GM19025 (cell line): ENCODE data around the gene C16orf46.
"Not testable (repeated sequence)": the region's sequence is repeated elsewhere in the genome, so short reads cannot be mapped to it uniquely, and the experiment has no call there.

ENCODE experiments used
- ATAC-seq: cut with Tn5 transposase; IDR thresholded peaks from one replicate; pipeline ENCODE4 v1.9.1; 2021; ENCODE audit warnings: mild to moderate bottlenecking, low read depth, moderate library complexity; ENCODE audit not compliant: unreplicated experiment

Gene C16orf46, protein sequence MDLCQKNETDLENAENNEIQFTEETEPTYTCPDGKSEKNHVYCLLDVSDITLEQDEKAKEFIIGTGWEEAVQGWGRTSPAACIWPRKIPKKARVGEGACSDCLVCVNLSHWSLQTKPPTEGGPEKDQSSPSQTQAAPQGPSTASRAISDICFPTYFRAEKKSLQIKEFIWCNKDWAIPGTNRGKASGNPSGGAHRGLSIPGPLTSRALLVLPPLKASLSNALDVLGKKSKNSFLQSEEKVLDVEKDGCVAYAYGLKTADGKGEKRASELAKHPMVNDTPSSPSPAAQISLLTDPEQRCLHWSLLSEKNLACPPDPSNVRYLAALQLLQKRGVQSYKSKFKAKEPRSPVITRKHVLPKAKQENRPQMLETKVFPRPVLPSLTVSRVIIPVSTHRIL

DNA sequence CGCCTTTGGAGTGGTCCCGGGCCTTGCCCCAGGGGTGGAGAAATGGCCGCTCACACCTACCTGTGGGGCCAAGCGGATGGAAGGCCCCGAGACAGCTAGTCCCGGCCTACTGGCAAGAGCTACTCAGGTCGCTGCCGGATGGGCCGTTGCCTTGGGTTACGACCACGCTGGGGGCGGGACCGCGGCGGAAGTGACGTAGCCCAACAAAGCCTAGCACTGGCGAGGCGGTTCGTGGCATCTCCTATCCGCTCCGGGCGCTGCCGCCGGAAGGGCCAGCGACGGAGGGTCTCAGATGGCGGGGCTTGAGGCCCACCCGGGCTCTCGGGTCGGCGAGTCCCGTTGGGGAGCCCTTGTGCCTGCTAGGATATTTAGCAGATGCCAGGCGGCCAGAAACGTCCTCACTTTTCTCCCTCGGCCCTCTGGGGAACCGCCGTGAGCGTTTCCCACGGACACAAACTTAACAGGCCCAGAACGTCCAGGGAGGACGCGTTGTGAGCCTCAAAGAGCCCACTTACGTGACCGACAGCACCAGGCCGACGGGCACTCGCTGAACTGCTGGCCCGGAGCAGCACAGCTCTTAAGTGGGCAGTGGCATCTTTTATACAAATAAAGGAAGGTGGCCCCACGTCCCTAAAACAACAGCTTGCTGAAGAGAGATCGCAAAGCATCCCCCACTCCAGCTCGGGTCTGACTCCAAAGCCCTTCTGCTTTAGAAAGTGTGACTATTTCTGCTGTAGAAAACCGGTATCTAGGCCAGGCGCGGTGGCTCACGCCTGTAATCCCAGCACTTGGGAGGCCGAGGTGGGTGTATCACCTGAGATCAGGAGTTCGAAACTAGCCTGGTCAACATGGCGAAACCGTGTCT is at the start of gene C16orf46:
TSS of gene C16orf46 (minus strand) at position 163 of the 865 bp plus-strand sequence. CDS start 13,283 bp downstream, outside the sequence.
- peak; percentile 97 for ATAC-seq

DNA sequence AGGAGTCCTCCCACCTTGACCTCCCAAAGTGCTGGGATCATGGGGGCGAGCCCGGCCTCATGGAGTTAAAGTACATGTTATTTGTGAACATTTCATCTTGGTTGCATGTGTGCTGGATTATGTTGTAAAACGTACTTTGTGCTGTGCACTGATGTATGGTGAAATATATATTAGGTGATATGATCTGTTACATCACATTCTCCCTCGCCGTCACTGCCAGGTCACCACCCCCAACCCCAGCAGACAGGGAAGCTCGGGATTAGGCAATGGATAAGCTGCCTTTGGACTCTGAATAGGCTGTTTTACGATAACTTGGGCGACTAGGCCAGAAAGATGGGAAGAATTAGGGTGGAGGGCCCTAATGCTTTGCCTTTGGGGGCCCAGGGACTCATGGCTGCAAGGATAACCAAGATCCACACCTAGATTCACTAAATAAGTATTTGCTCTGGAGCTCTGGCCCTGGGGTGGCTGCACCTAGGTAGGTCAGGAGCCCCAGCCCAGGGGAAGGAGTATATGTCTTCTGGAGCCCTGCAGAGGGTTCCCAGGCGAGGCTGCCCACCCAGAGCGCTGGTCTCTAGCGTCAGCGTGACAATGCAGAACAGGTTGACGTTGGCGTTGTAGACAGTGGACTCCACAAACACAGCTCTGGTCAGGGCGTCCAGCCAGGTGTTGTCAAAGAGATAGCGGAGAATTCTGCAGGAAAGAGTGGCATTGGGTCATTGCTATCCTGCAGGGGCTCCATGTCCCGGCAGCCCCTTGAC is 46.2 kb upstream of the C16orf46 start:
- no peak for ATAC-seq

DNA sequence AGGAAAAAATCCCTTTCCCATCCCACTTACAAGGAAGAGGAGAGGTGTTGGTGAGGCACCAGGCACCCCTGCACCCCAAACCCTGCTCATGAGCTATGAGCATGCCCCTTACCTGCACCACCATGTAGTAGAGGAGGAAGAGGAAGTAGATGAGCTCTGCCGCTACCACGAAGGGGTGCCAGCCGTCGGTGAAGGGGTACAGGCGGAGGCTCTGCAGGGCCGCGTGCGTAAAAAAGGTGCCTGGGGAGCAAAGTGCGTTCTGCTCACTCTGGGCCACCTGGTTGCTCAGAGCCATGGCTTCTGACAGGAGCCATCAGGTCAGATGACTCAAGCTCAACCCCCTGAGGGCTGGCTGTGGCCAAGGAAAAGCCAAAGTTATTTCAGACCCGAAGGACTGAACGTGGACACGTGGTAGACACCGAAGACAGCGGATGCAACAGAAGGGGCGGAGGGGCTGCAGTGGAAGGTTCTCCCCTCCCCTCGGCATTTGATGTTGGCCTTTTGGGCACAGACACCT is 44.5 kb upstream of the C16orf46 start:
- ATAC-seq = no peak

DNA sequence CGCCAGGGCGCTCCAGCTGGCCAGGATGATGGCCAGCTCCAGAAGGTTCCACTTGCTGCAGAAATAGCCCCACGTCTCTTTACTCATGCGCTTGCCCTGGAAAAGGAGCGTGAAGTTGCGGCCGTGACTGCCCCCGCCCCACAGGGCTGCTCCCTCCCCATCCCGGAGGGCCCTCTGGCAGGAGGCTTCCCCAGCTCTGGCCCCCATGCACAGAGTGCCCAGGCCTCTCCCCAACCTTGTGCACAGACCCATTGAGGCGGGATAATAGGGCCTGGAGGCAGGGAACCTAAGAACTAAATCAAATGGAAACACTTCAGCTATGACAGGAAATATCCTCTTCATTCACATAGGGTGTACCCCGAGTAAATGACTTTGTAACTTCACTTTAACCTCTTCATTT is 40.4 kb upstream of the C16orf46 start:
- ATAC-seq = no peak

DNA sequence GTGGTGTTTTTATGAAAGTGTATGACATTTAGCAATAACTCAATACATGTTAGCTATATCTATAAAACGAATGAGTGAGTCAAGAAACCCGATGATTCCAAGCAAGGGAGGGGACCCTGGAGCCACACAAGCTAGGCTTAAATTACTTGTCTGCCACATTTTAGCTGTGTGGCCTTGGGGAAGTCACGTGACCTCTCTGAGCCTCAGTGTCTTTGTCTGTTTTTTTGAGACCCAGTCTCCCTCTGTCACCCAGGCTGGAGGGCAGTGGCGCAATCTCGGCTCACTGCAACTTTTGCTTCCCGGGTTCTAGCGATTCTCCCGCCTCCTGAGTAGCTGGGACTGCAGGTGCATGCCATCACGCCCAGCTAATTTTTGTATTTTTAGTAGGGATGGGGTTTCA is 39.2 kb upstream of the C16orf46 start:
- ATAC-seq = no peak

DNA sequence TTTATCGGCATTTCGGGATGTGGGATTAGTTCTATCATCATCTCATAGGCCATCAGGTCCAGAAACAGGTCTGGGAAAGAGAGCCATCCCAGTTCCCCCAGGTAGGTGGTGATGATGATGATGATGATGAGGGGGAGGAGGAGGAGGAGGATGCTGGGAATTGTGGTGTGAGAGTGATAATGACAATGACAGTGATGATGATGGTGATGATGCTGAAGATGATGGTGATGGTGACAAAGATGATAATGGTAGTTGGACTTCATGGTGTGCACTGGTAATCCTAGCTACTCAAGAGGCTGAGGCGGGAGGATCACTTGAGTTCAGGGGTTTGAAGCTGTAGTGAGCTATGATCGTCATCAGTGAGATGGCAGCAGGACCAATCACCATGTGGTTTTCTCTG is 35.4 kb upstream of the C16orf46 start:
- no peak for ATAC-seq

DNA sequence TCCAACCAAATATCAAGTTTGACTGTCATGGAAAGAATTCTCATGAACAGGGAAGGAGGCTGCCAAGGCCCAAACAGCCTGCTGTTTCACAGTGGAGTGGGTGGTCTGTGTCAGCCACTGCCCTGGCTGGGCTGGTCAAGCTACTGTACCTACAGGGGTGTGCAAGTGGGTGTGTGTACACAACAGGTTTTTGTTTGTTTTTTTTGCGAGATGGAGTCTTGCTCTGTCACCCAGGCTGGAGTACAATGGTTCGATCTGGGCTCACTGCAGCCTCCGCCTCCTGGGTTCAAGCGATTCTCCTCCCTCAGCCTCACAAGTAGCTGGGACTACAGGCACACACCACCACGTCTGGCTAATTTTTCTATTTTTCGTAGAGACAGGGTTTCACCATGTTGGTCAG is 32.2 kb upstream of the C16orf46 start:
- ATAC-seq = not testable (repeated sequence)

DNA sequence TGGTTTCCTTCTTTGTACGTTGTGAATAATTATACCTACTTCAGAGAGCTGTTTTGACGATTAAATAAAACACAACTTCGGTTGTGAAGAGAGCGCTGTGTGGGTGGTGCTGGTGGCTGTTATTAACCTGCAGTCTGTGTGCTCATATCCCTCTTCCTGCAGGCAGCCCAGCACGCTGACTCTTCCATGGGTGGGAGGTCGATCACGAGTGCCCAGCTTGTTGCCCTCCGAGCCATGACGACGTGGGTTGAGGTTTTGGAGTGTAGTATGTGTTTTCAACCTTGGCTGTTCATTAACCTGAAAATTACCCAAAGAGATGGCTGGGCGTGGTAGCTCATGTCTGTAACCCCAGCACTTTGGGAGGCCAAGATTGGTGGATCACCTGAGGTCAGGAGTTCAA is 30.5 kb upstream of the C16orf46 start:
- ATAC-seq = no peak

DNA sequence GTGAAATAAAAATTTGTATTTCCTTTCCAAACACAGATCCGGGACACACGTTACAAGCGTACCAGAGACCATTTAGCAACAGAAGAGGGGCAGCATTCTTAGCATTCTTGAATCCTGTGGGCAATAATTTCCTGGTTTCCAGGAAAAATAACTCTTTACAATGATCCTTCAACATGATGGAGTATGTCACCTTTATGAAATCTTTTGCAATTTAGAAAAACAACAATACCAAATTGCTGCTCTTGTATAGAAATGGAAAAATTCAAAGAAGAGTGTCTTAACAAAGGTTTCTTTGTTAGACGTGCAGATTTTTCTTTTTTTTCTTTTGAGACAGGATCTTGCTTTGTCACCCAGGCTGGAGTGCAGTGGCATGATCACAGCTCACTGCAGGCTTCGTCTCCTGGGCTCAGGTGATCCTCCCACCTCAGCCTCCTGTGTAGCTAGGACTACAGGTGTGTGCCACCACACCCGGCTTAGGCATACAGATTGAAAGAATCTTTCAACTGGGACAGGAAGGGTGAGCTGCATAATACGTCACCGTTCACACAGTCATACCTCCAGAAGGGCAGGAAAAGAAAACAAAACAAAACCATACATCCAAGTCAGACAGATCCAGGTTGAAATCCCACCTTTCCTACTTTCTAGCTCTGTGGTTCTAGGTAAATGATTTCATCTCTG is 29.9 kb upstream of the C16orf46 start:
- no peak for ATAC-seq

DNA sequence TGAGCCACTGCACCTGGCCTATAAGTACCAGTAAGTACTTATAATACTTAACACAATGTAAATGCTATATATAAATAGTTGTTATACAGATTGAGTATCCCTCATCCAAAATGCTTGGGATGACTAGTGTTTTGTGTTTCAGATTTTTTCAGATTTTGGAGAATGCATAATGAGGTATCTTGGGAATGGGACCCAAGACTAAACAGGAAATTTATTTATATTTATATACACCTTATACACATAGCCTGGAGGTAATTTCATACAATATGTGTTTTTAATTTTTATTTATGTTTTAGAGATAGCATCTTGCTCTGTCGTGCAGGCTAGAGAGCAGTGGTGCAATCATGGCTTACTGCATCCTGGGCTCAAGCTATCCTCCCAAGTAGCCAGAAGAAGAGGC is 28.9 kb upstream of the C16orf46 start:
- no peak for ATAC-seq

DNA sequence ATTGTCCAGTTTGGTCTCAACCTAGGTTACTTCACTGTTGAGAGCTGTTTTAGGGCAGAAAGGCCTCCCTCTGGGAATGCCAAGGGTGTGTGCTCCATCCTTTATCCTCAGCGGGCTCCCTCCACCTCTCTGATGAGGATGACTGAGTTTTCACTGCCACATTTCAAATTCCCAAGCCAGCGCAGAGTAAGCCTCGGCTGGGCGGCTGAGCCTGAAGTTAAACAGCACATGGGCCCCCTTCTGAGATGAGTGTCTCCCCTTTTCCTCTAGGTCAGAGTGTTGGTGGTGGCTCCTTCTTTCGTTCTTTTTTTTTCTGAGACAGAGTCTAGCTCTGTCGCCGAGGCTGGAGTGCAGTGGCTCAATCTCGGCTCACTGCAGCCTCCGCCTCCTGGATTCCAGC is 24.7 kb upstream of the C16orf46 start:
- no peak for ATAC-seq

DNA sequence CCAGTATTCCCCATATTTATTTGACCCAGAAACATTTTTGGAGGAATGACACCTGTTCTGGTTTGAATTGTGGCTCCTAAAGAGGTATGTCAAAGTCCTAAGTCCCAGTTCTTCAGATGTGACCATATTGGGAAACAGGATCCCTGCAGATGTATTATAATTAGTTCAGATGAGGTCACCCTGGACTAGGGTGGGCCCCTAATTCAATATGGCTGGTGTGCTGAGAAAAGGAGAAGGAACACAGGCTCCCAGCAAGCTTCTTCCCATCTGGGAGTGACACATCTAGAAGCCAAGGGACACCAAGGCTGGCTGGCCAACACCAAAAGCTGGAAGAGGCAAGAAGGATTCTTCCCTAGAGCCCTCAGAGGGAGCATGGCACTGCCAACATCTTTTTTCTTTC is 22.9 kb upstream of the C16orf46 start:
- no peak for ATAC-seq

DNA sequence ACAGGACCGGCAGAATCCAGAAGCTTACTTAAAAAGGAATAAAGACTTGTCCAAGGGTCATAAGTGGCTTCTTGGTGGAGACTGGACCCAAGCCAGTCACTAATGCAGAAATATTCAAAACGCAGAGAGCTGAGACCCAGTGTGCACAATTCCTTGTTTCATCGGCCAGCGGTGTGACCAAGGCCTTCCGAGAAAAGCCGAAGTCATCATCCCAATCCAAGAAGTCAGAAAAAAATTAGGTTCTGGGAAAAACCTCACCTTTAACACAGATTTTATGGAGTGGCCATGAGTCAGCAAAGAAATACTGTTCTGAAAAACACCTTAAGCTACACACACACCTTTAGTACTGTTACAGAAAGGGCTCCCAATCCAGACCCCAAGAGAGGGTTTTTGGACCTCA is 20.2 kb upstream of the C16orf46 start:
- ATAC-seq = no peak

DNA sequence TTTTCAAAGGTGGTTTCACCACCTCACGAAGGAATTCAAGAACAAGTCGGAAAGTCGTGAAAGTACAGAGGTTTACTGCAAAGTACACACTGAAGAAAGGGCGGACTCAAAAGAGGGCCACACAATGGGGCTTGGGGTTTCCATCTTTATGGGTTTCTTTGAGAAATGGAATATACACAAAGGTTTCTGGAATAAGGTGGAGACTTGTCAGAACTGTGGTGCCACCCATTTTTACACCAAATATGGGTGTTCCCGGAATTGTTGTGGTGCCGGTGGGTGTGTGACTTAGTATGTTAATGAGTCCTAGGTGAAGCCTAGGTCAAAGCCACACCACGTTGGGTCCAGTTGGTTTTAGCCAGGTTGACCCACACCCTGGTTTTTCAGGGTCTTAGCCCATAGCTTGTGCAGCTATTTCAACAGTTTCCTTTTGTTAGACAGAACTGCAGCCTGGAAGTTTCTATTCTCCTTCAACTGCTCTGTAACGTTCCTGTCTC is 19.7 kb upstream of the C16orf46 start:
- ATAC-seq = no peak

DNA sequence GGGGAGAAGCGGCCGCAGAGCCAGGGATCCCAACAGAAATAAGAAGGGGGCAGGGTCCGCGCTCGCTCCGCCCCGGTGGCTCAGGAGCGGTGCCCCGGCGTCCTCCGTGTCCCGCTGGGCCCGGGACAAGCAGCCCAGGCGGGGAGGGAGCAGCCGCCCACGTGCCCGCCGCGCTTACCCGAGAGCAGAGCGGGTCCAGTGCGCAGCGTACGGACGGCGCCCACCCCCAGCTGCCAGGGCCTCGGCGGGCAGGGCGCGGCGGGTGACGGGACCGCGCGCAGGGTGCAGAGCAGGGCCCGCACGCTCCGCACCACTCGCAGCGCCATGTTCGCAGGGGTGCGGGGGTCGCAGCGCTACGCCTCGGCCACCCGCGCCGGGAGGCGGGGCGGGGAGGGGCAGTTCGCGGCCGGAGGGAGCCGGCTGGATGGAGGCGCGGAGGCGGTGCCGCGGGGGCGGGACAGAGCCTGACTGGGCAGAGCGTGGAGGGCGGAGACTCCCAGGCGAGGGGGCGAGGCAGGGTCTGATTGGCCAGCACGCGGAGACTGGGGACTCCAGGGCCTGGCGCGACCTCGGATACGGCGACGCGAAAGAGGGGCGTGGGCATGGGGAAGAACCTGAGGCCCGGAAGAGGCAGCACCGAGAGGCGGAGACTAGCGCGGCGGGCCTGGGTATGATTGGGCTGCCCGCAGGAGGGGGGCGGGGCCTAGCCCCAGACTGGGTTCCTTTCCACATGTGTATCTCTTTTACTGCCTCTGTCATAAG is 19.1 kb upstream of the C16orf46 start, which contains the start of gene GCSH:
TSS of gene GCSH (minus strand) at position 443 of the 762 bp plus-strand sequence. CDS start at position 326, 117 bp downstream.
- ATAC-seq = peak; percentile 99

DNA sequence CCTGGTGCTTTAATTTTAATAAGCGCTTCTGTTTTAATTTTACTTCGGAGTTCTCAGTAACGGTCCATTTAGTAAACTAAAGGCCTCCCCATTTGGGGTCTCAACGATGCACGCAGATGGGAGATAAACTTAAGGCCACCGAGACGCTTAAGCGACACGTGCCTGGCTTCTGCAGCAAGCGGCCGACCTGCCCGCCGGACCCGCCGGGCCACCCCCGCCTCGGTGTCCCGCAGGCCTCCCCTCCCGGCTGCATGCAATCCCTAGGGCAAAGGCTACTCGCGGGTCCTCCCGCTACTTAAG is 18.6 kb upstream of the C16orf46 start:
- ATAC-seq = no peak

DNA sequence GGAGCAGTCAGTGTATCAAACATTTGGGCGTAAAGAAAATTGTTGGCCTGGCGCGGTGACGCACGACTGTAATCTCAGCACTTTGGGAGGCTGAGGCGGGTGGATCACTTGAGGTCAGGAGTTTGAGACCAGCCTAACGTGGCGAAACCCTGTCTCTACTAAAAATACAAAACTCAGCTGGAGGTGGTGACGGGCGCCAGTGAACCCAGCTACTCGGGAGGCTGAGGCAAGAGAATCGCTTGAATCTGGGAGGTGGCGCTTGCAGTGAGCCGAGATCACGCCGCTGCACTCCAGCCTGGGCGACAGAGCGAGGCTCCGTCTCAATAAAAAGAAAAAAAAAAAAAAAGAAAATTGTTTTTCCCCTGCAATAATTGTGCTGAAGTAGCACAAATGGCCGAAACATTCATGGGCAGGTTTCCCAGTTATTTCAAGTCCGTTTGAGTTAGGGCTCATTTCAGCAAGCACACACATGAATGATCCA is 17.8 kb upstream of the C16orf46 start:
- ATAC-seq = no peak

DNA sequence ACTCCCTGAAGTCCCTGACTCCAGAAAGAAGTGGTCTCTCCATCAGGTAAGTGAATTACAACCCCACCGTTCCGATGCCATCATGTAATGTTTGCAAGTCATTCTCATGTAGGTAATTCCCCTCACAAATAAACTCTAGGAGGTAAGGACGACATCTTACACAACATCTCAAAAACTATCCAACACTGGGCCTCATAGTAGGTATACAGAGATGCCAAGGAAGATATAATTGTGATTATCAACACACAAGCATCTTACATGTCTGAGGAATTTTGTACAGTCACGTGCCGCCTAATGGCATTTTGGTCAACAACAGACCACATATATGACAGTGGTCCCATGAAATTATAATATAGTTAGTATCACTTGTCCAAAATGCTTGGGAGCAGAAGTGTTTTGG is 11.8 kb upstream of the C16orf46 start:
- no peak for ATAC-seq

DNA sequence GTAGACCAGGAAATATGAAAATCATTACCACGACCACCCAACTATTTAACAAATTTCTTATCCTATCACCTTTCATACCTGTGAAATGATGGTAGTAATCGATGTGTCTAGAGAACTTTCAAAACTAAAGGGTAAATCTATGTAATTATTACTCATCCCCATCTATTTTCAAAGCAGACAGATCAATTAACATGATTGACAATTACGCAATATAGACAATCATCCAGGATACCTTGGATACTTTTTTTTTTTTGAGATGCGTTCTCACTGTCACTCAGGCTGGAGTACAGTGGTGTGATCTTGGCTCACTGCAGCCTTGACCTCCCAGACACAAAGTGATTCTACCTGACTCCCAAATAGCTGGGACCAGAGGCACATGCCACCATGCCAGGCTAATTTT is 4.0 kb upstream of the C16orf46 start:
- ATAC-seq = no peak
